Measurements from ENCODE around the gene MAPK8. TPM values are rescaled to one million over a fixed set of nuclear protein-coding genes. Genes with fewer than 3 reads are reported as not detected.
A peak's percentile ranks its signal among the peaks of the same experiment; 100 is the strongest.

Gene MAPK8
- total and polyA plus RNA-seq, 10 donors, result 5.2 to 61.4 (median 37.4) TPM

GRCh38 chr10:48287417-48288391 lies 18.8 kb upstream of the MAPK8 start:
- DNase-seq, result no peak
- Histone ChIP-seq H3K27me3 (replicated peaks in 1 of 7) (peaks cover 0 to 11% (median 0%) of the 10 kb centered on the region in 7 donors), H3K9me3 (peaks cover 0 to 12% (median 7%) of the 10 kb centered on the region in 8 donors), H3K27ac (no peak overlapping the region), H3K4me1 (peaks cover 0 to 8% (median 0%) of the 10 kb centered on the region in 6 donors), H3K4me3 (no peak overlapping the region), H3K36me3 (no peaks in the 10 kb centered on the region)
- intact Hi-C loops (cut with DNase I; ENCODE audit: low total_unique reads), result no loop called here
- TF ChIP-seq POLR2A (IDR thresholded peaks at IDR 0.05), result no peak
- no peak for TF ChIP-seq CTCF (IDR thresholded peaks at IDR 0.05 in 8 of 11, conservative IDR thresholded peaks at IDR 0.05 in 3 of 11)
- TF ChIP-seq POLR2AphosphoS5 (IDR thresholded peaks at IDR 0.05), result no peak
- WGBS, 5 donors, result 63 to 69% (median 67%) methylated on average over 13 of the region's 13 CpGs

GRCh38 chr10:48288661-48289060 lies 17.8 kb upstream of the MAPK8 start:
- intact Hi-C loops (cut with DNase I; ENCODE audit: low total_unique reads), result no loop called here
- DNase-seq, result no peak
- Histone ChIP-seq H3K4me1 (peaks cover 0 to 8% (median 0%) of the 10 kb centered on the region in 6 donors), H3K4me3 (no peak overlapping the region), H3K27ac (no peak overlapping the region), H3K36me3 (no peaks in the 10 kb centered on the region), H3K9me3 (peaks cover 0 to 8% (median 6%) of the 10 kb centered on the region in 8 donors), H3K27me3 (replicated peaks in 1 of 7) (peaks cover 0 to 11% (median 0%) of the 10 kb centered on the region in 7 donors)
- 91 to 92% (median 92%) methylated on average over 7 of the region's 7 CpGs for WGBS, 5 donors
- TF ChIP-seq POLR2AphosphoS5 (IDR thresholded peaks at IDR 0.05), result no peak
- TF ChIP-seq CTCF (IDR thresholded peaks at IDR 0.05 in 8 of 11, conservative IDR thresholded peaks at IDR 0.05 in 3 of 11), result no peak

GRCh38 chr10:48289501-48290238 lies 16.8 kb upstream of the MAPK8 start:
- no peaks in the 10 kb centered on the region for H3K9me3 ChIP-seq
- peaks cover 0 to 7% (median 0%) of the 10 kb centered on the region in 7 donors for H3K27me3 ChIP-seq (replicated peaks in 1 of 7)
- H3K4me1 ChIP-seq, result peaks cover 0 to 8% (median 0%) of the 10 kb centered on the region in 6 donors
- H3K36me3 ChIP-seq, result no peaks in the 10 kb centered on the region
- no peak for DNase-seq
- TF ChIP-seq POLR2AphosphoS5 (IDR thresholded peaks at IDR 0.05) (no peak), CTCF (IDR thresholded peaks at IDR 0.05 in 8 of 11, conservative IDR thresholded peaks at IDR 0.05 in 3 of 11) (peak; percentile 64 to 84 (median 78)), POLR2A (IDR thresholded peaks at IDR 0.05) (no peak)
- no peak overlapping the region for H3K27ac ChIP-seq
- no peak overlapping the region for H3K4me3 ChIP-seq
- WGBS, 5 donors, result 24 to 35% (median 25%) methylated on average over 9 of the region's 9 CpGs
- intact Hi-C loops (cut with DNase I; ENCODE audit: low total_unique reads), result no loop called here
